ENCODE results near the gene SPATA46. TPM values are rescaled to one million over a fixed set of nuclear protein-coding genes. Genes with fewer than 3 reads are reported as not detected.

The SPATA46 gene
- total and polyA plus RNA-seq, 2 of the 8 experiments (the other 6 are each of a cell fraction or from before 2014, with no cell fraction given), result not detected

- DNase-seq (ENCODE audit: low read depth in 1 of 2, low spot score in 2 of 2) (no peak), FAIRE-seq (no peak)
- POLR2A ChIA-PET (ENCODE audit: partially characterized antibody), result interaction anchor here (1.8 kb wide), 1 partner anchor 8 kb away, joined by 6 read pairs; the partner anchor contains the start of gene C1orf226
- no peak overlapping the region for H3K18ac ChIP-seq (ENCODE audit: extremely low read depth, low read length)
- CTCF ChIA-PET (ENCODE audit: partially characterized antibody), result interaction anchor here (0.9 to 2.9 kb wide), 5 partner anchors 9 to 329 kb away, joined by 3 to 13 read pairs (median 5); partner anchors contain the start of gene C1orf226
- H2BK20ac ChIP-seq (ENCODE audit: low read length), result no peak overlapping the region
- H3K4ac ChIP-seq (replicated peaks; ENCODE audit: insufficient read length, low read depth, low read length), result no peak overlapping the region
- H2BK120ac ChIP-seq (replicated peaks; ENCODE audit: low read depth, low read length), result no peak overlapping the region
- TF ChIP-seq TAF7 (optimal IDR thresholded peaks at IDR 0.05; ENCODE audit: borderline replicate concordance, low read depth, low read length), result no peak
- no peak for TF ChIP-seq RBBP5 (IDR thresholded peaks at IDR 0.05; ENCODE audit: borderline replicate concordance, low read depth, low read length)
- TF ChIP-seq SP1 (IDR thresholded peaks at IDR 0.05; ENCODE audit: low read depth, low read length), result no peak
- no peak for TF ChIP-seq CBX8 (IDR thresholded peaks at IDR 0.05; ENCODE audit: borderline replicate concordance, low read depth, low read length)
- TF ChIP-seq ZNF274 (IDR thresholded peaks at IDR 0.05; ENCODE audit: borderline replicate concordance, extremely low read depth, low read length), result no peak
- TF ChIP-seq YY1 (IDR thresholded peaks at IDR 0.05; ENCODE audit: low read depth, low read length), result no peak
- H2BK15ac ChIP-seq (ENCODE audit: low read length), result no peak overlapping the region
- no peak overlapping the region for H2AK5ac ChIP-seq (ENCODE audit: low read depth, low read length)
- no peak overlapping the region for H3K4me2 ChIP-seq (ENCODE audit: insufficient read depth in 1 of 2, low read depth in 2 of 2, low read length in 2 of 2)
- H2AFZ ChIP-seq (ENCODE audit: low read length), result no peak overlapping the region
- WGBS, 2 experiments (ENCODE audit: extremely low coverage in 1 of 2, insufficient coverage in 1 of 2, insufficient read length in 1 of 2, insufficient replicate concordance in 2 of 2, low coverage in 1 of 2, low lambda C conversion rate in 2 of 2, missing lambda C conversion rate in 1 of 2), result 68% methylated on average over 1 of the region's 1 CpG; no CpG with 5 or more reads in 1 of the 2 experiments
- H3K4me3 ChIP-seq (ENCODE audit: extremely low read depth in 1 of 4, insufficient read depth in 2 of 4, low read depth in 3 of 4, low read length in 4 of 4), result no peak overlapping the region
- no peaks in the 10 kb centered on the region for H3K79me2 ChIP-seq (ENCODE audit: control insufficient read depth in 1 of 2, insufficient read depth in 2 of 2, low read length in 2 of 2)
- no peak overlapping the region for H4K8ac ChIP-seq (ENCODE audit: extremely low read depth, insufficient read depth, low read length)
- no peaks in the 10 kb centered on the region for H3K79me1 ChIP-seq (ENCODE audit: low read depth, low read length)
- no peaks in the 10 kb centered on the region for H4K20me1 ChIP-seq (replicated peaks in 1 of 2; ENCODE audit: control insufficient read depth in 1 of 2, insufficient read depth in 2 of 2, low read length in 2 of 2)
- no peaks in the 10 kb centered on the region for H3K27me3 ChIP-seq (replicated peaks in 1 of 4; ENCODE audit: control insufficient read depth in 3 of 4, extremely low read depth in 1 of 4, insufficient read depth in 3 of 4, low read length in 3 of 4)
- H3K23ac ChIP-seq (ENCODE audit: insufficient read length), result no peak overlapping the region
- H3K9ac ChIP-seq (replicated peaks in 1 of 4; ENCODE audit: extremely low read depth in 1 of 4, low read depth in 3 of 4, low read length in 3 of 4), result no peak overlapping the region
- H2BK5ac ChIP-seq (ENCODE audit: low read depth, low read length), result no peak overlapping the region
- H3K4me1 ChIP-seq (replicated peaks in 1 of 4; ENCODE audit: control insufficient read depth in 3 of 4, insufficient read depth in 4 of 4, low read length in 3 of 4), result 0 out of 7 replicates have a peak, but pooled peaks cover 0 to under 1% (median 0%) of the 10 kb centered on the region in 4 experiments
- no peaks in the 10 kb centered on the region for H3K9me3 ChIP-seq (ENCODE audit: insufficient read depth in 2 of 2, low read depth in 1 of 2, low read length in 1 of 2)
- H3K27ac ChIP-seq (ENCODE audit: low read depth, low read length), result no peak overlapping the region
- no peak overlapping the region for H4K91ac ChIP-seq (replicated peaks; ENCODE audit: insufficient read length, low read length)
- 0 out of 8 replicates have a peak, but pooled peaks cover 0 to 2% (median 0%) of the 10 kb centered on the region in 4 experiments for H3K36me3 ChIP-seq (ENCODE audit: control insufficient read depth in 2 of 4, insufficient read depth in 4 of 4, low read length in 3 of 4)
- no peak overlapping the region for H3K56ac ChIP-seq (replicated peaks; ENCODE audit: insufficient read length, low read depth, low read length)
- no peak overlapping the region for H2BK12ac ChIP-seq (ENCODE audit: low read depth, low read length)
- no peak overlapping the region for H3K14ac ChIP-seq (ENCODE audit: insufficient read length)
- no peaks in the 10 kb centered on the region for H3K23me2 ChIP-seq (ENCODE audit: low read depth, low read length)
- H4K5ac ChIP-seq (ENCODE audit: insufficient read length, low read depth, low read length), result no peak overlapping the region
Measured at GRCh38 chr1:162373072-162373427, 3.6 kb downstream of the SPATA46 start.
